H1 (cell line): ENCODE data around the gene SV2B. TPM values are rescaled to one million over a fixed set of nuclear protein-coding genes. Genes with fewer than 3 reads are reported as not detected.

ENCODE experiments used
- EZH2 ChIP-seq: fragments of 200-600 bp; sonication (generic); IDR thresholded peaks from 2 replicates; pipeline ENCODE4 v1.7.1; 2012; ENCODE audit warnings: low read depth, mild to moderate bottlenecking, moderate library complexity, low read length, inconsistent platforms; ENCODE audit not compliant: severe bottlenecking
- GABPA ChIP-seq: IDR thresholded peaks from 2 replicates; pipeline ENCODE4 v1.6.1; 2011; ENCODE audit warnings: mild to moderate bottlenecking, low read length, moderate library complexity, borderline replicate concordance; ENCODE audit not compliant: insufficient read depth
- MAX ChIP-seq: IDR thresholded peaks from 2 replicates; pipeline ENCODE4 v1.6.1; 2012; ENCODE audit warnings: inconsistent platforms
- TEAD4 ChIP-seq: IDR thresholded peaks from 2 replicates; pipeline ENCODE4 v1.6.1; 2012; ENCODE audit warnings: low read depth, low read length, inconsistent platforms, mixed read lengths
- polyA plus RNA-seq, 7 experiments: library from polyadenylated mRNA; depleted of rRNA in 3 of 7; stranded (reverse) in 5 of 7; unstranded in 2 of 7; fragments of >200 nt in 5 of 7; fragments of 200-250 nt in 2 of 7; gene quantifications; 1 replicate in 5 of 7; 2 replicates in 1 of 7; 4 replicates in 1 of 7; pipeline versions ENCODE4 v1.2.1 to v1.2.3, GENCODE V29; 2011 to 2013; ENCODE audit warnings: missing spikeins in 2 of 7, mixed read lengths in 2 of 7
- total RNA-seq: library from RNA; stranded (reverse); fragmentation: NEBNext Ultra II Directional; extraction: Animal tissue kit (Norgen Biotek cat#: 25700); gene quantifications from 2 replicates; pipeline ENCODE4 v1.2.1, GENCODE V29; 2021

Gene SV2B
- total and polyA plus RNA-seq, 2 of the 8 experiments (the other 6 are each of a cell fraction or from before 2014, with no cell fraction given): 0.09 to 0.20 TPM

- TF ChIP-seq MAX: no peak
- no peak for TF ChIP-seq EZH2
- TF ChIP-seq TEAD4: no peak
- TF ChIP-seq GABPA: no peak
Measured at GRCh38 chr15:91318931-91319330, 218.9 kb downstream of the SV2B start (continued).
